Right kidney (tissue), 1 donor: Measurements from ENCODE around the gene MCRIP1.

ENCODE experiments used
- DNase-seq: peaks from one replicate; pipeline ENCODE4 v3.0.0-alpha.2; 2016

MCRIP1 gene

DNA sequence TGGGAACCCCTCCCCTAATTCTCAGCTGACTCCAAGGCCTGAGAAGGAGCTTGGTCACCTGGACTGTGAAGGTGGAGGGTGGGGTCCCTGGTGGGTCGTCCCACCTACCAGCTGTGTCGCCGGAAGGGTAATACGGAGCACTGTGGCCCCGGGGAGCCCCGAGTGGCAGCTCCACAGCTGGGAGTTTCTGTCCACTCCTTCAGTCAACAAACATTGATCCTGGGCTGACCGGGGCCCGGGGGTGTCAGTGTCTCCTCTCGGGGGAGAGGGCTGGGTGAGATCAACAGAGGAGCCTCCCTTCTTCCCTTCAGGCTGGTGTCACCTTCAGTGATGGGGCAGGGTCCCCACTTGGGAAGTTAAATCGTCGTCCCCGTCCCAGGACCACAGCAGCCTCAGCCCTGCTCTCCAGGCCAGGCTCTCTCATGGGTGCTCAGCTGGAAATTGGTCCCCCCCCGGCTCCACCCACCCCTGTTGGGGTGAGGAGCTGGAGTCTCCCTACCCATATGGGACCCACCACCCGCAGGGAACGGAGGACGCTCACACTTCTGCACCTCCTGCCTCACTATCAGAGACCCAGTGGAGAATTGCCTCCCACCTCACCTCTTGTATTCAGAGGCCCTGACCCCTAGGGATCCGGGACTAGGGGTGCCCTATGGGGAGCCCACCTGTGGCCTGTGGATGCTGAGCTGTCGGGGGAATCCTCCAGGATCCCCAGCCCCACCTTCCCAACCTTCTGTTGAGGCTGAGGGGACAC is 27.2 kb downstream of the MCRIP1 start:
- DNase-seq: no peak

- peak; percentile 42 for DNase-seq
Measured at GRCh38 chr17:81804559-81805399, 28.3 kb downstream of the MCRIP1 start.

DNA sequence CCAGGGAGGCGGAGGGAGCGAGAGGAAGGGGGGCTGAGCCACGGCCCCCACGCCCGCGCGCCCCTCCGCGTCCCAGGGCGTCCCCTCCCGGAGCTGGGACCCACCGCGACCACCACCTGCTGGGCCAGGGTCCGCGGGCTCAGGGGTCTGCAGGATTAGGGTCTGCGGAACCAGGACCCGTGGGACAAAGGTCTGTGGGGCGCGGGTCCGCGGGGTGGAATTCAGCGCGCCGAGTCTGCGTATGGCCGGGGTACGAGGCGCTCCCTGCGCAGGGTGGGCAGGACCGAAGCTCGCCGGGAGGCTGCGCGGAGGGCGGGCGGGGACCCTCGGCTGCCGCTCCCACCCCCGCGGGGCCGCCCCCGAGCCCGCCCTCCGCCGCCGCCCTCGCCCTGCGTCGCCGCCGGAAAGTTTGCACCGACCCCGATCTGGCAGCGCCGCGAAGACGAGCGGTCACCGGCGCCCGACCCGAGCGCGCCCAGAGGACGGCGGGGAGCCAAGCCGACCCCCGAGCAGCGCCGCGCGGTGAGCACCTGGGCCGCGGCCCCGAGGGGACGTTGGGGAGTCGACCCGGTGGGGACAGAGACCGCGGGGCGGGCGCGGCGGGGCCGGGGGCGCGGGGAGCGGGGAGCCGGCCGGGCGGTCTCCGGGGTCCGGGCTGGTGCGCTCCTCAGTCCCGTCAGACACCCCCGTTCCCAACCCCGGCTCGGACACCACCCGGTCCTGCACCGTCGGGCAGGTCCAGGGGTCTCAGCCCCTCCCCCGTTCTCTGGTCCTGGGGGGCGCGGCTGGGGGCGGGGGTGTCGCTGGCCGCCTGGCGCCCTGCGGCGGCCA is 29.1 kb downstream of the MCRIP1 start, which contains the start of gene GCGR:
Gene GCGR, plus strand, starts transcription at position 423 of the 831 bp plus-strand sequence. CDS start 4,869 bp downstream, outside the sequence.
- no peak for DNase-seq

DNA sequence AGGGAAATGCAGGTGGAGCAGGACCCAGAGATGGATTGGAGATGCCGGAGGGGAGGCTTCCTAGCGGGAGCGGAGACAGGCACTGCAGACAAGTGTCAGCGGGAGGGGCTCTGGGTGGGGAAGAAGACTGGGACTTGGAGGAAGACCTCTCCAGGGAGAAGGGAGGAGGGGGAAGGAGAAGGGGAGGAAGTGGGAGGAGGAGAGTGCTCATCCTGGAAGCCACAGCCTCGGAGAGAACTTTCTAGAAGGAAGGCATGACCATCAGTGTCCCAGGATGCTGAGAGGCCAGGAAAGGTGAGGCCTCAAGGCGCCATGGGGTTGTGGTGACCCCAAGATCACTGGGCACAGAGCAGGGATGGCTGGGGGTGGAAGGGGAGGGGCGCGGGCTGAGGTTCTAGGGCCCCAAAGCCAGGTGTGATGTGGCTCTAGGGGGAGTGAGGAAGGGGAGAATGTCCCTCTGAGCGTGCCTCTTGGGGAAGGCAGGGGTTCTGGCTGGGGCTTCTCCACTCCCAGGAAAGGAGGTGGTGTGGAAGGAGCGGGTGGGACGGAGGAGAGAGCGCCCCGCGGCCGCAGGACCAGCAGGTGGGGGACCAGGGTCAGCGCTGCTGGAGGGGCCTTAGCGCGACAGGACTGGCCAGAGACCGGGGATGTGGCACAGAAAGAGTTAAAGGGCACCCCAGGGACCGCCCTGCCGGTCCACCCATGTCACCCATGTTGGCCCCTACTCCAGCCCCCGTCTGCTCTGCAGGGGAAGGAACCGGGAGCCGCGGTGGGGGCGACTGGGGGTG is 30.0 kb downstream of the MCRIP1 start:
- DNase-seq: no peak

GRCh38 chr17:81802048-81802758 is 30.9 kb downstream of the MCRIP1 start:
- DNase-seq: no peak

GRCh38 chr17:81801327-81801726 is 31.8 kb downstream of the MCRIP1 start:
- no peak for DNase-seq

DNA sequence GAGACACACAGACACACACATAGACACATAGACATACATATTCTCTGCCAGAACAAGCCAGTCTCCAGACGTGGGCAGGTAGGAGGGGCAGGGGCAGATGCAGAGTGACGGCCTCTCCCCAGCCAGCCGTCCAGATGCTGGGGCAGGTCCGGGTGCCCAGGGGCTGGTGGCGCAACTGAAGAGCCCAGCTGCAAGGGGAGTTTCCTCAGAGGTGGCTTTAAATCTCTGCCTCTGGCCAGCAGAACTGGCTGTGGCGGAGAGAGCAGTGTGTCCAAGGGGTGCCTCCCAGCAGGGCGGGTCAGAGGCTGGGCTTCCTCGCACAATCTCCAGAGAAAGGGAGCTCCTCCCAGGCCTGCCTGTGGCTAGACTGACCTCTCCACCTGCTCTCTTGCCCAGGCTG is 38.6 kb downstream of the MCRIP1 start:
- DNase-seq: no peak

DNA sequence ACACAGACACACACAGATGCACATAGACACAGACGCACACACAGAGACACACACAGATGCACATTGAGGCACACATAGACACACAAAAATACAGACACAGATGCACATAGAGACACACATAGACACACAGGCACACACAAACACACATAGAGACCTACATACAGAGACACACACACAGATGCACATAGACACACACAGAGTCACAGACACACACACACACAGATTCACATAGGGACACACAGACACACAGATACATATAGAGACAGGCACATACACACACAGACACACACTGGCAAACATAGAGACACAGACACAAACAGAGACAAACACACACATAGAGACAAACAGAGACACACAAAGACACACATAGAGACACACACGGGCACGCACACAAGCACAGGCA is 39.0 kb downstream of the MCRIP1 start:
- no peak for DNase-seq

DNA sequence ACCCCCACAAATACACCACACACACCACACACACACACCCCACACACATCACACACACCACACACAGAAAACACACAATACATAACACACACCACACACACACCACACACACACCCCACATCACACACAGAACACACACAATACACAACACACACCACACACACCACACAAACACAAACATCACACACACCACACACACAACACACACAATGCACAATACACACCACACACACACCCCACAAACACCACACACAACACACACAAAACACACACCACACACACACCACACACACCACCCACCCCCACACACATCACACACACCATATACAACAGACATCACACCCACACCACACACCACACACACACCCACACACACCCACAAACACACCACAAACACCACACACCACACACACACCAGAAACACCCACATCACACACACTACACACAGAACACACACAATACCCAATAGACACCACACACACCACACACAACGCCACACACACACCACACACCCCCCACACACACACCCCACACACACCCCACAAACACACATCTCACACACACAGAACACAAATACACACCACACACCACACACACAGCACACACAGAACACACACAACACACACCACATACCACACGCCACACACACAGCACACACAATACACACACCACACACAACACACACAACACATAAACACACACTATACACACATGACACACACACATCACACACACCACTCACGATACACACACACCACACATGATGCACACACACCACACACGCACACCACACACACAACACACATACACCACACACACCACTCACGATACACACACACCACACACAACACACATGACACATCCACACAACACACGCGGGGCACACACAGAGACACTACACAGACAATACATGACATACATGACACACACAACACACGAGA is 40.1 kb downstream of the MCRIP1 start:
- DNase-seq: no peak
